Right cardiac atrium (tissue), 5 donors: ENCODE results near the gene GSX1. TPM values are rescaled to one million over a fixed set of nuclear protein-coding genes. Genes with fewer than 3 reads are reported as not detected.
A peak's percentile ranks its signal among the peaks of the same experiment; 100 is the strongest.

Source experiments
- ATAC-seq, 2 donors: fragments of 200-7000 bp; cut with Tn5 transposase; one replicate each; pipeline versions ENCODE4 v1.8.0 to v1.9.1; 2020; ENCODE audit warnings: moderate library complexity in 2 of 2, mild to moderate bottlenecking in 1 of 2
- DNase-seq, 3 donors: peaks; one replicate each; pipeline ENCODE4 v3.0.0-alpha.2; 2020
- H3K27ac ChIP-seq: one replicate; pipeline ENCODE4 v1.5.1; 2013; ENCODE audit warnings: mild to moderate bottlenecking, low read length, control low read depth, moderate library complexity
- H3K27me3 ChIP-seq: one replicate; pipeline ENCODE4 v1.6.1; 2013; ENCODE audit not compliant: control insufficient read depth, insufficient read depth
- H3K4me1 ChIP-seq: one replicate; pipeline ENCODE4 v1.6.1; 2013; ENCODE audit warnings: low read length; ENCODE audit not compliant: control insufficient read depth, insufficient read depth
- H3K4me3 ChIP-seq: one replicate; pipeline ENCODE4 v1.5.1; 2013; ENCODE audit warnings: low read length, control low read depth
- H3K9me3 ChIP-seq: one replicate; pipeline ENCODE4 v1.6.1; 2013; ENCODE audit warnings: low read length; ENCODE audit not compliant: control insufficient read depth
- WGBS: extraction: QIAGEN DNeasy Blood & Tissue Kit; methylation state at CpG from one replicate; pipeline ENCODE4 v1.1.7; 2013; 5-methylcytosine and 5-hydroxymethylcytosine counted together
- intact Hi-C, 4 donors: fragments of 100-400 bp; cut with DNase I; formaldehyde crosslinking; loops; one replicate each; pipeline versions ENCODE4 v1.11.0 to v1.14.0; 2022 to 2023
- polyA plus RNA-seq: library from polyadenylated mRNA; stranded (reverse); fragments of 200-250 nt; gene quantifications from one replicate; pipeline ENCODE4 v1.2.3, GENCODE V29; 2013
- total RNA-seq, 4 donors: library from RNA; stranded (reverse); fragmentation: NEBNext Ultra II Directional; extraction: Animal tissue kit (Norgen Biotek cat#: 25700); gene quantifications; one replicate each; pipeline ENCODE4 v1.2.1, GENCODE V29; 2021
- donor health status: healthy with polysubstance abuse.
- donor health status: DM: no; HTN: yes; CAD: no.
- donor health status: DM: no; HTN: no; CAD: no.
- donor health status: DM: no; HTN: yes; CAD: no; lungs with severe emphysema.
- donor health status: DM: yes; HTN: yes; CAD: no.

The GSX1 gene
- total and polyA plus RNA-seq, 5 donors, result not detected

DNA sequence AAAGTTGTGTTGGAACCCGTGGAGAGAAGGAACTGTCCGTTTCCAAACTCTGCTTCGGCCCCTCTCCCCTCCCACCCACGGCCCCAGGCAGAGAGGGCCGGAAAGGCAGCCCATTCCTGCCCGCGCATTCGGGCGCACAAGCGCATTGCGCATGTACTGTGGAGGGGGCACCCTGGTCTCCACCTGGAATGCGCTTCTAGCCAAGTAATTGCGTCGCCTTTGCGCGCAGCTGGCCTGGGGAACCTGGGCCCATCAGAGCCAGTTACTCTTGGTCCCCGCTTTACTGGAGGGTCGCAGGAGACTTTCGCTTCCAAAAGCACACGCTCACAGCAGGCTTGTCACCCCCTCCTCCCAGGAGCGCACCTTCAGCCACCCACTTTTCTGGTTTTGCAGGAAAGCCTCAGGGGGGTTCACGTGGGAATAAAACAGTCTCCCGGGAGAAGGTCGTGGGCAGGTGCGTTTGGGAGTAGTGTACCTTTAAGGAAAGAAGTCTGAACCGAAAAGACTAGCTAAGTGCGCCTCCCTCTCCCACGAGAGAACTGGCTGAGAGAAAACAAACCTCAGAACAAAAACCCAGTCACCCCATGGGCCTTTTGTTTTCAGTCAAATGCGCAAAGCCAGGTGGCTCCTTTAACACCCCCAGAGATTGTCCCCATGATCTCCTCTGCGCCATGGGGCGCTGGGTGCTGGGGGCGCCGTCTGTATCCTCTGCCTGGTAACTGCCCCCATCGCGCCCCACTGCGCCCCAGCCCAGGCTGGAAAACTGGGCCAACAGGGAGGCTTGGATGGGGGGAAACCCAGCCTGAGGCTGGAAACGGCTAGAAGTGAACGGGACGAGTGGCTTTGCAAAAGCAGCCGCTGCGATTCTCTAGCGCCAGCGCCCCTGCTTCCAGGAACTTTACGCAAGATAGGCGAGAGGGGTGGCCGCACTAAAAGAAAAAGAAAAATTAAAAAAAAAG, 28.5 kb downstream of the GSX1 start:
- no peaks in the 10 kb centered on the region for H3K4me1 ChIP-seq
- H3K4me3 ChIP-seq, result no peak overlapping the region
- H3K27me3 ChIP-seq, result peaks cover 10% of the 10 kb centered on the region
- ATAC-seq, result no peak
- H3K27ac ChIP-seq, result no peak overlapping the region
- DNase-seq, result no peak
- intact Hi-C loops, result loop anchor here in 2 of 4 donors (10.0 kb wide), 3 partner anchors 164 to 296 kb away; partner anchors contain the start of gene URAD (in 1 of the 2)
- WGBS, result 1% methylated on average over 46 of the region's 46 CpGs
- H3K9me3 ChIP-seq, result no peaks in the 10 kb centered on the region

- intact Hi-C loops, result loop anchor here in 2 of 4 donors (10.0 kb wide), 3 partner anchors 163 to 297 kb away; partner anchors contain the start of gene URAD (in 1 of the 2)
- Histone ChIP-seq H3K4me1 (no peaks in the 10 kb centered on the region), H3K4me3 (no peak overlapping the region), H3K27me3 (peaks cover 10% of the 10 kb centered on the region), H3K27ac (no peak overlapping the region), H3K9me3 (no peaks in the 10 kb centered on the region)
- DNase-seq (no peak), ATAC-seq (no peak)
- WGBS, result 2% methylated on average over 12 of the region's 12 CpGs
Measured at GRCh38 chr13:27821566-27821965, 29.3 kb downstream of the GSX1 start.

- Histone ChIP-seq H3K4me3 (no peak overlapping the region), H3K4me1 (no peaks in the 10 kb centered on the region), H3K27ac (no peak overlapping the region), H3K9me3 (no peaks in the 10 kb centered on the region), H3K27me3 (peaks cover 10% of the 10 kb centered on the region)
- DNase-seq (no peak), ATAC-seq (no peak)
- 3% methylated on average over 17 of the region's 17 CpGs for WGBS
- intact Hi-C loops, result loop anchor here in 2 of 4 donors (10.0 kb wide), 3 partner anchors 162 to 298 kb away; partner anchors contain the start of gene URAD (in 1 of the 2)
Measured at GRCh38 chr13:27822258-27822872, 30.1 kb downstream of the GSX1 start.

GRCh38 chr13:27822873-27823311, 30.6 kb downstream of the GSX1 start:
- intact Hi-C loops, result loop anchor here in 2 of 4 donors (10.0 kb wide), 3 partner anchors 162 to 298 kb away; partner anchors contain the start of gene URAD (in 1 of the 2)
- DNase-seq, result no peak
- no peak overlapping the region for H3K4me3 ChIP-seq
- no peak for ATAC-seq
- H3K9me3 ChIP-seq, result no peaks in the 10 kb centered on the region
- H3K27ac ChIP-seq, result no peak overlapping the region
- WGBS, result 2% methylated on average over 18 of the region's 18 CpGs
- H3K27me3 ChIP-seq, result peaks cover 10% of the 10 kb centered on the region
- H3K4me1 ChIP-seq, result no peaks in the 10 kb centered on the region

DNA sequence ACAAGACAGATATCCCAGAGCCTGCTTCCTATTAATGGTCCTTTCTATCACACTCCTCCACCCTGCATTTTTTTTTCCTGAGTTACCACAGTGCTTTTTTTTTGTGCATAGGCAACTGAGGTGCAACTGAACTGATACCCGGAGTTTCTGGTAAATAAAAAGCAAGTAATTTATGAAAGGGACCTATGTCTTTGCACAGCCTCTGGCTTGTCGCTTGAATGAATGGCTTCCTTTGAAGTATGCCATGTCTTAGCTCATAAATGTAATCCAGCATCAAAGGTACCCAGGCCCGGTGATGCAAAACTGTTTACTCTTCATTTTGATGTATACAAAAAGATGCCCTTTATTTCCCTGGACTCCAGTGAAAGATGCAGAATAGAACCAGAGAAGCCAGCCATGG, 31.8 kb downstream of the GSX1 start:
- no peak for ATAC-seq
- 9% methylated on average over 3 of the region's 3 CpGs for WGBS
- intact Hi-C loops, result loop anchor here in 2 of 4 donors (10.0 kb wide), 3 partner anchors 161 to 299 kb away; partner anchors contain the start of gene URAD (in 1 of the 2)
- Histone ChIP-seq H3K4me1 (no peaks in the 10 kb centered on the region), H3K27ac (no peak overlapping the region), H3K9me3 (no peaks in the 10 kb centered on the region), H3K4me3 (no peak overlapping the region), H3K27me3 (peaks cover 6% of the 10 kb centered on the region)
- no peak for DNase-seq

GRCh38 chr13:27825072-27825471, 32.8 kb downstream of the GSX1 start:
- Histone ChIP-seq H3K27me3 (peaks cover 6% of the 10 kb centered on the region), H3K9me3 (no peaks in the 10 kb centered on the region), H3K4me3 (no peak overlapping the region), H3K27ac (no peak overlapping the region), H3K4me1 (no peaks in the 10 kb centered on the region)
- no peak for DNase-seq
- no peak for ATAC-seq
- WGBS, result 16% methylated on average over 5 of the region's 5 CpGs
- intact Hi-C loops, result loop anchor here (5.0 to 10.0 kb wide), 6 partner anchors 160 to 463 kb away; partner anchors contain the start of gene URAD (in 1 of the 4)

GRCh38 chr13:27826379-27827353, 34.4 kb downstream of the GSX1 start:
- Histone ChIP-seq H3K4me1 (no peaks in the 10 kb centered on the region), H3K4me3 (no peak overlapping the region), H3K9me3 (no peaks in the 10 kb centered on the region), H3K27ac (no peak overlapping the region), H3K27me3 (peaks cover 2% of the 10 kb centered on the region)
- intact Hi-C loops, result loop anchor here (5.0 to 10.0 kb wide), 6 partner anchors 158 to 464 kb away; partner anchors contain the start of gene URAD (in 1 of the 4)
- peak; percentile 73 to 90 (median 86) for DNase-seq
- 8% methylated on average over 30 of the region's 30 CpGs for whole genome bisulfite sequencing
- peak; percentile 92 to 95 for ATAC-seq

DNA sequence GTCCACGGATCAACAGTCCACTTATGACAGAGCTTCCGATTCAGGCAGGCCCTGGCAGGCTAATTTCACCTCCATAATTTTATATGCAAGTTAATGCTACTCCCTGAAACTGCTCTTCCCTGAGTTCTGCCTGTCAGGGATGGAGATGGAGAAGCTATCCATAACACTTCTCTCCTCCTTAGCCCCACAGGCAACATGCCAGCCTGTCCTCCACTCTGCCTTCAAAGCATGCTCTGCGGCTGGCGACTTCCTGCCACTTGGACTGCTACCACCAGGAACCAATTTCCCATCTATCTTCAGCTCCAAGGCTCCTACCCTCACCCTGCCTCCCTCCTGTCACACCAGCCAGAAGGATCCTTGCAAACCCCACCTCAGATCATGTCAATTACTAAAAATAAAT, 35.4 kb downstream of the GSX1 start:
- intact Hi-C loops, result loop anchor here (5.0 to 10.0 kb wide), 6 partner anchors 157 to 465 kb away; partner anchors contain the start of gene URAD (in 1 of the 4)
- no peaks in the 10 kb centered on the region for H3K9me3 ChIP-seq
- ATAC-seq, result no peak
- no peaks in the 10 kb centered on the region for H3K27me3 ChIP-seq
- no peak for DNase-seq
- H3K27ac ChIP-seq, result no peak overlapping the region
- 75% methylated on average over 4 of the region's 4 CpGs for WGBS
- no peak overlapping the region for H3K4me3 ChIP-seq
- no peaks in the 10 kb centered on the region for H3K4me1 ChIP-seq

GRCh38 chr13:27830010-27830409, 37.7 kb downstream of the GSX1 start:
- DNase-seq (peak; percentile 34 to 80 (median 68)), ATAC-seq (peak; percentile 76 to 85)
- 3% methylated on average over 25 of the region's 25 CpGs for WGBS
- intact Hi-C loops, result loop anchor here in 3 of 4 donors (2.0 to 10.0 kb wide), 3 partner anchors 152 to 155 kb away; partner anchors contain the start of gene URAD (in 1 of the 3)
- Histone ChIP-seq H3K4me3 (no peak overlapping the region), H3K9me3 (no peaks in the 10 kb centered on the region), H3K27ac (no peak overlapping the region), H3K27me3 (no peaks in the 10 kb centered on the region), H3K4me1 (no peaks in the 10 kb centered on the region)

- Histone ChIP-seq H3K4me3 (no peak overlapping the region), H3K4me1 (no peaks in the 10 kb centered on the region), H3K9me3 (no peaks in the 10 kb centered on the region), H3K27ac (no peak overlapping the region), H3K27me3 (no peaks in the 10 kb centered on the region)
- WGBS, result 83% methylated on average over 7 of the region's 7 CpGs
- intact Hi-C loops, result loop anchor here in 2 of 4 donors (5.0 to 10.0 kb wide), 2 partner anchors 149 to 152 kb away; partner anchors contain the start of gene URAD (in 1 of the 2)
- no peak for ATAC-seq
- no peak for DNase-seq
Measured at GRCh38 chr13:27833206-27833605, 40.9 kb downstream of the GSX1 start.
